HG03432 (cell line): ENCODE measurements around the gene MTIF2.
"Not testable (repeated sequence)": the region's sequence is repeated elsewhere in the genome, so short reads cannot be mapped to it uniquely, and the experiment has no call there.

Source experiments
- ATAC-seq: cut with Tn5 transposase; IDR thresholded peaks from one replicate; pipeline ENCODE4 v1.9.1; 2021; ENCODE audit warnings: mild to moderate bottlenecking, moderate library complexity; ENCODE audit not compliant: unreplicated experiment

MTIF2 gene, protein sequence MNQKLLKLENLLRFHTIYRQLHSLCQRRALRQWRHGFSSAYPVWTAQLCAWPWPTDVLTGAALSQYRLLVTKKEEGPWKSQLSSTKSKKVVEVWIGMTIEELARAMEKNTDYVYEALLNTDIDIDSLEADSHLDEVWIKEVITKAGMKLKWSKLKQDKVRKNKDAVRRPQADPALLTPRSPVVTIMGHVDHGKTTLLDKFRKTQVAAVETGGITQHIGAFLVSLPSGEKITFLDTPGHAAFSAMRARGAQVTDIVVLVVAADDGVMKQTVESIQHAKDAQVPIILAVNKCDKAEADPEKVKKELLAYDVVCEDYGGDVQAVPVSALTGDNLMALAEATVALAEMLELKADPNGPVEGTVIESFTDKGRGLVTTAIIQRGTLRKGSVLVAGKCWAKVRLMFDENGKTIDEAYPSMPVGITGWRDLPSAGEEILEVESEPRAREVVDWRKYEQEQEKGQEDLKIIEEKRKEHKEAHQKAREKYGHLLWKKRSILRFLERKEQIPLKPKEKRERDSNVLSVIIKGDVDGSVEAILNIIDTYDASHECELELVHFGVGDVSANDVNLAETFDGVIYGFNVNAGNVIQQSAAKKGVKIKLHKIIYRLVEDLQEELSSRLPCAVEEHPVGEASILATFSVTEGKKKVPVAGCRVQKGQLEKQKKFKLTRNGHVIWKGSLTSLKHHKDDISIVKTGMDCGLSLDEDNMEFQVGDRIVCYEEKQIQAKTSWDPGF

DNA sequence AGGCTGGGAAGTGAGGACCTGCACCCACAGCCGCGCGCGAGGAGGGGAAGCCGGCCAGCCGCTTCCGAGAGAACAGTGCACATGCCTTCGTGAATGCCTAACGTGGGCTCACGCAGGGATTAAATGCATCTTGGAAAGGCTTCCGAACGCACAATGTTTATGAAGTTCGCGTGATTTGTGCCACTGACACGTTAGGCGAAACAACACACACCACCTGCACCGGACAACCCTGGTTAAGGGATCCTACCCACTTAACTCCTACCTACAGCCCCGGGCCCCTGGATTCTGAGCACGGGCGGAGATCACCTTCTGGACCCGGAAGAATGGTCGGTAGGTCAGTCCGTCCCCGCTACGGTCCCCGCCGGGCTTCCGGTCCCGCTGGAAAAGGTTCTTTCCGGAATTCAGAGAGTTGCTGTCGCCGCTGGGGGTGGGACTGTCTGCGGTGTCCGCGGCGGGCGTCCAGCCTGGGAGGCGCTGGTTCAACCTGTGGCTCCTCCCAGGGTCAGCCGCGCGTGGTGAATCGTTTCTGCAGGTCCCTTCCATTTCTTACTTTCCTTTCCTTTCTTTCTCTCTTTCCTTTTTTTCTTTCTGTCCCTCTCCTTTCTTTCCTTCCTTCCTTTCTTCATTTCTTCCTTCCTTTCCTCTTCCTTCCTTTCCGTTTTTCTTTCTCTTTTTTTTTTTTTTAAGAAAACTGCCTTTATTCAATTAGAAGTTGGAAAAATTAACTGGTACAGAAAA lies at the start of gene MTIF2:
Gene MTIF2, minus strand, starts transcription at position 325 of the 738 bp plus-strand sequence. CDS start 5,373 bp downstream, outside the sequence.
- peak; percentile 99 for ATAC-seq

DNA sequence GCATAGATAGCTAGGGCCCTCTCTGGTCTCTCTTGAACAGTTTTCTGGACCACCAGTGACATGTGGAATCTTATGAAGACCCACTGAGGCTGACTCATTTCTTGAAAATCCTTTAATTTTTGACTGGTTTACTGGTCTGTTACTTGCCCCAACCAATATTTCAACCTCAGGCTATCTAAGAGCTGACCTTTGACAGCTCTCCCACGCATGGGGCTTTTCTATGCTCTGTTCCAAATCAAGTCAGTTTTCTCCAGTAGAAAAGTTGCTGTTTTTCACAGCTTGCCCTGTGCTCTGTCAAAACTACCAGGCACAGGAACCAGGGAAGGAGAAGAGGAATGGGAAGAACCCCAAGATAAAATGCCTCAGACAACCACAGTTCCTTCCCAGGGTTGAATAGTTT lies 46.0 kb upstream of the MTIF2 start:
- ATAC-seq = no peak

DNA sequence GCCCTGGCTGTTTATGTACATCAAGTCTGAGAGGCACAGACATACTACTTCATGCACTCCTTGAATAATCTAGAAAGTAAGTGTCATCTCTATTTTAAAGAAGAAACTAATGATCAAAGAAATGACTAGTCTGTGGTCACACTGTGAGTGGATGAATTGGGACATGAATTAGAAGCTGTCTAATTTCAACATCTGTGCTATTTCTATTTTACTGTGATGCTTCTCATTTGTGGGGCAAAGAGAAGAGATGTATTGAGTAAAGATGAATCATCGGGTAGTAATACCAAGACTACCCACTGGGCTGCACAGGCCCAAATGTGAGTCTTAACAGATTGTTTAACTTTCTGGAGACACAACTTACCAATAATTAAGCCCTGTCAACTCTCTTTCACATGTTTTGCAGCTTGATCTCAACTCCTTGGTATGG lies 42.4 kb upstream of the MTIF2 start:
- ATAC-seq = peak; percentile 96

DNA sequence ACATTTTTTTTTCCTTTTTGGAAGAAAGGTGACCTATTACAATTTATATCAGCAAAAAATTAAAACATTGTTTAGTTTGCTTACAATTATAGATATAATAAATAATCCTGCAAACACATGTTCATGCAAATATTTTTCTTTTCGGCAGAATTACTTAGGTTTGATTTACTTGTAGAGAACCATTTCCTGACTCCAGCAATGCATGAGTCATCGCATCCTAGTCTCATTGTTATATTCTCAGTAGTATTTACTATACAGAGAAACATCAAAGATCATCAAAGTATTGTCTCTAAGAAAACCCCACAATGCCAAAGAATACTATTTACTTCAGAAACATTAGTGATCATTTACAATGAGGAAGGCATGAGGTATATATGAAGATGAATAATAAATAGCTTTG lies 40.4 kb upstream of the MTIF2 start:
- no peak for ATAC-seq

DNA sequence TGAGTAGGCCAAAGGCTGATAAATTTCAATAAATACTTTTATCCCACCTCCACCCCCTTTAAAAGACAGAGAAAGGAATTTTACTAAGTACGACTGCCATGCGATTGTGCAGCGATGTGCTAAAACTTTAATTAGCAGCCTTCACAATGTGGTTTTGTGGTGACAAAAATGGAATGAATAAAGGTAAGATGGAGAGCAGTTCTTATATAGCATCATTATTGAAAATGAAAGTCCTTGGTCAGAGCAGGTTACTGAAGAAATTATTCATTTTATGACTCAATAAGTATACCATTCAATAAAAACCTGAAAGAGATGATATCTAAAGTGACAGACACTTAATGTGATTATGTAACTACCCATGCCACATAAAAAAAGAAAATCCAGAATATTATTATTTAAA lies 33.2 kb upstream of the MTIF2 start:
- ATAC-seq = peak; percentile 90

DNA sequence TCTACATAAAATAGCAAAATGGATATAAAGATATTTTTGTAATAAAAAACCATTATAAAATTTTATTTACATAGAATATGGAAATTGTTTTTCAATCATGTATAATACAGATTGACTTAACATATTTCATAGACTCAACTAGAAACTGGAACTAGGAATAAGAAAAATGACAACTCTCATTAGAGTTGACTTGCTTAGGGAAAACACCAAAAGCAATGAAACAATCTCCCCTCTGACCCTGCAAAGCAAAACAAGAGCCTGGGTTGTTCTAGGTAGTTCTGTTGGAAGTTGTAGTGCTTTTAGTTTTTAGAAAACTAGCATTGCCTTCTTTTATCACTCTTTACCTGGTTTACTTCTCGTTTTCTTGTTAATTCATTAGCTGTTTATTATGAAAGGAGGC lies 32.2 kb upstream of the MTIF2 start:
- peak; percentile 62 for ATAC-seq

DNA sequence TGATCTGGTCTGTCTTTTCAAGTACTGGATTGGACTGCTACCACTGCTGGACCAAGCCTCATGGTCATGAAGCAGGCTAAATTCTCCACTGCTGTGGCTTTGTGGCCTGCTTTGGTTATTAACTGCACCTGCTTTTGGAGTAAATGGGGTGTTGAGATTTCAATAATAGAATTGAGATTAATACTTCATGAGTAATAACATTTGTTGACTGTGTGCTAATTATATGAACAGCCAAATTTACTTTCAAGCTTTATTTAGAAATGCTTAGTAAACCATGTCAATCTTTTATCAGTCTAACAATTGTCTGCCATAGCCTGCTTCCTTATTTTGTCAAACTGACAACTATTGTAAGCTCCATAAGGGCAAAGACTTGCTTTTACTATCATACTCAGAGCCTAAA lies 27.4 kb upstream of the MTIF2 start:
- peak; percentile 66 for ATAC-seq

DNA sequence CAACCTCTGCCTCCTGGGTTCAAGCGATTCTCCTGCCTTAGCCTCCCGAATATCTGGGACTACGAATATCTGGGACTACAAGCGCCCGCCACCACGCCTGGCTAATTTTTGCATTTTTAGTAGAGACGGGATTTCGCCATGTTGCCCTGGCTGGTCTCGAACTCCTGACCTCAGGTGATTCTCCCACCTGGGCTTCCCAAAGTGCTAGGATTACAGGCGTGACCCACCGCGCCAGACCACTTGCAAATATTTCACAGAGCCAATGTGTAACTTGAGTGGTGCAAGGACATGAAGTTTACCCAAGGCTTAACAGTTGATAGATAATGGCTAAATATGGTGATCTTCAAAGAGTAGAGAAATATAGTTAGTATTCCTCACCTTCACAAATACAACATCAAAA lies 14.1 kb upstream of the MTIF2 start:
- no peak for ATAC-seq

DNA sequence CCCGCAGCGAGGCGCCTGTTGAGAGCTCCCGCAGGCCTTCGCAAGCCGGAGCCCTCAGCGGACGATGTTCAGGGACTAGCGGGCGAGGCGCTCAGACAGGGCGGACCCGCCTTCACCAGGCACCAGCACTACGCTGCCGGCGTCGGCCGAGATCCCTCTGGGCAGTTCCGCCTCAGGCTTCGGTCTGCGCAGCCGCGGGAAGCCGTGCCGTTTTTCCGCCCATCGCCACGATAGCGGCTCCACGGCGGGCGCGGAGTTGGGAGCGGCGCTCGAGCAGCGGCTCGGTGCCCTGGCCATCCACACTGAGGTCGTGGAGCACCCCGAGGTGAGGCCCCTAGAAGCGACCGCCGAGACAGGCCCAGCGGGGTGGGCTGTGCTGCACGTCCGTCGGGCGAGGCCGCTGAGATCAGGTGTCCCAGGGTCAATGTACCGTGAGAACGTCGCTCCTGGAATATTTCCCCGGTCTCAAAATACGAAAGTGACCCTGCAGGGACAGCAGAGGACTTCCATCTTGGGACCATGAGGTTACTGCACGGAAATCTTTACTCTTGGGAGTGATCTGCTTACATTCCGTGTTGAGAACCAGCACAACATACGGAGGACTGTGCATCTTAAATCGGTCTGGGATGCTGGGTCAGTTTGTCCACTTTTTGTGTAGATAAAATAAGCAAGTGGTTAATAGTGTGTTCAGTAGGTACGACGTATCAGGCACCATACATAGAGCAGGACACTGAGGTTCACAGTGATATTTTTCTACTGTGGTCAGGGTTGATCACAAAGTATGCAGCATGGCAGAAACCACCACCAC lies 13.3 kb upstream of the MTIF2 start:
- peak; percentile 99 for ATAC-seq

DNA sequence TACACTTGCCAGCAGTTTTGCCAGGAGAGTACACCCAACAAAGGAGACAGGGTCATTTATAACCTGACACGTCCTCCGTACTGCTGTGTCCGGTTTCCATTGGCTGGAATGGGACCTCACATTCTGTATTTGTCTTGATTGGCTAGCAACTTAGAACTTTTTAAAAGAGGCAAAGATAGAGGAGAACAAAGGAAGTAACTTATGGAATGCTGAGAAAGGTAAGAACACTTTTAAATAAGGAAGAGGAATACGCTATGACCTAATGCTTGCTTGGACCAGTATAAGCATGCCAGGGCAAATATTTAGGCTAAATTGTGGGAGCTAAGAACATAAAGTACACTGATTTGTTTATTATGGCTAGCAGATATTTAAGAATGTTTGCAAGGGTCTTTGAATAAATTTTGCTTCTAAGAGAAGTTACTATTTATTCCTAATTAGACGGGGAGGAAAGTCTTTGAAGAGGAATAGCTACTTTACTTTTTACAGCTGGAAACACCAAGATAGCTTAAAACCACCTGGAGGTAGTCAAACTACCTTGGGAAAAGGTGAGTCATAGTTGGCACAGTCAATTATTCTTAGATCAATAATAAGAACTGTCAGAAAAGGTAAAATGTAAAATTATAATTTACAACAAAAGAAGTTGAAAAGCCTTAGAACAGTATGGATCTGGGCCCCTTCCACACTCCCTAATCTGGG lies 12.0 kb upstream of the MTIF2 start:
- not testable (repeated sequence) for ATAC-seq

DNA sequence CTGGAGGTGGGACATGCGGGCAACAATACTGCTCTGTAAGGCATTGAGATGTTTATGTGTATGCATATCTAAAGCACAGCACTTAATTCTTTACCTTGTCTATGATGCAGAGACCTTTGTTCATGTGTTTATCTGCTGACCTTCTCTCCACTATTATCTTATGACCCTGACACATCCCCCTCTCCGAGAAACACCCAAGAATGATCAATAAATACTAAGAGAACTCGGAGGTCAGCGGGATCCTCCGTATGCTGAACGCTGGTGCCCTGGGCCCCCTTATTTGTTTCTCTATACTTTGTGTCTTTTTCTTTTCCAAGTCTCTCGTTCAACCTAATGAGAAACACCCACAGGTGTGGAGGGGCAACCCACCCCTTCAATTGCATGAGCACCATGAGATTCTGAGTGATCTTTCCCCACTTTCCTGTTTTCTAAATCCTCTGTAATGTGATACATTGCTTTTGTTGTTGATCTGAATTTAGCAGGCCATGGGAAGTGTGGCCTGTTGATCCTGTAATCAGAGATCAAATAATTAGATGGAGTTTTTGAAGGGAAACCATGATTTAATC lies 10.9 kb upstream of the MTIF2 start:
- ATAC-seq = not testable (repeated sequence)

DNA sequence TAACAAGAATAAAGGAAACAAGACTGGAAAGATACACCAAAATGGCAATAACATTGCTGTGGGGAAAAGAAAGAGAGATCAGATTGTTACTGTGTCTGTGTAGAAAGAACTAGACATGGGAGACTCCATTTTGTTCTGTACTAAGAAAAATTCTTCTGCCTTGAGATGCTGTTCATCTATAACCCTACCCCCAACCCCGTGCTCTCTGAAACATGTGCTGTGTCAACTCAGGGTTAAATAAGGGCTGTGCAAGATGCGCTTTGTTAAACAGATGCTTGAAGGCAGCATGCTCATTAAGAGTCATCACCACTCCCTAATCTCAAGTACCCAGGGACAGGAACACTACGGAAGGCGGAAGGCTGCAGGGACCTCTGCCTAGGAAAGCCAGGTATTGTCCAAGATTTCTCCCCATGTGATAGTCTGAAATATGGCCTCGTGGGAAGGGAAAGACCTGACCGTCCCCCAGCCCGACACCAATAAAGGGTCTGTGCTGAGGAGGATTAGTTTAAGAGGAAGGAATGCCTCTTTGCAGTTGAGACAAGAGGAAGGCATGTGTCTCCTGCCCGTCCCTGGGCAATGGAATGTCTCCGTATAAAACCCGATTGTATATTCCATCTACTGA lies 10.3 kb upstream of the MTIF2 start:
- ATAC-seq = not testable (repeated sequence)

DNA sequence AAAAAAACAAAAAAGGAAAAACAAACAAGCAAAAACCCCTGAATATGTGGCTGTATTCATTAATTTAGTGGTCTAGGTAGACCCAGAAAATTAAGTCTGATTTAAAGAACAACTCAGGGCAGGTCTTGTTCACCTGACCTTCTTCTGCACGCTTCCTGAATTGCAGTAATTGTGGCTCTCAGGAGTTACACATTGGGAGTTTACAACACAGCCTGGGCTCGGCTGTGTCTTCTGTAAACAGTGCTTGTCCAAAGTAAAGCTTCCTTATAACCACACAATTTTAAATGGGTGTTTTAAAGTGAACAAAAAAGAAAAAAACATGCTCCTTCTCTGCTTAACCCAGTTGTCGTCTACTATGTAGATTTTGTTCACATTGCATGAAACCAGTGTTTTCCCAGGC lies 8.3 kb upstream of the MTIF2 start:
- no peak for ATAC-seq

DNA sequence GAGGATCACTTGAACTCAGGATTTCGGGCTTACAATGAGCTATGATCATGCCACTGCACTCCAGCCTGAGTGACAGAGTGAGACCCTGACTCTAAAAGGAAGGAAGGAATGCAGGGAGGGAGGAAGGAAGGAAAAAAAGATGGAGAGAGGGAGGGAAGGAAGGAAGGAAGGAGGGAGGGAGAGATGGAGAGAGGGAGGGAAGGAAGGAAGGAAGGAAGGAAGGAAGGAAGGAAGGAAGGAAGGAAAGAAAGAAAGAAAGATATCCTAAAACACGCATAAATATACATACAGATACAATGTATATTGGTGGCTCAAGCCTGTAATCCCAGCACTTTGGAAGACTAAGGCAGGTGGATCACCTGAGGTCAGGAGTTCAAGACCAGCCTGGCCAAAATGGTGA lies 5.3 kb upstream of the MTIF2 start:
- ATAC-seq = not testable (repeated sequence)

DNA sequence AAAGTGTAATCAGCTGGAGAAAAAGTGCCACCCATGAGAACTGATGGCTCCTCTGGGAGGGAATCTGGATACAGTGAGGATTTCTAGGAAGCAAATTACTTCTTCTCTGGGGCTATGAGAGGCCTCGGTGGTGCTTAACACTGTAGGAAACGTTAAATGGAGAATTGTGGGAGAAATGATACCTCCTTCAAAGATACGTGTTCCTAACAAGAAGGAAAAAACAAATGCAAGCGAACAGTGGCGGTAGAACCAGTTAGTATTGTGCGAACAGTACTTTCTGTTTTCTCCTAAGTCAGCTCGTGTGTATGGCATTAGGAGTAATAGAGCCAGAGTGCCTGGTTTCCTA lies 587 bp upstream of the MTIF2 start:
- no peak for ATAC-seq

DNA sequence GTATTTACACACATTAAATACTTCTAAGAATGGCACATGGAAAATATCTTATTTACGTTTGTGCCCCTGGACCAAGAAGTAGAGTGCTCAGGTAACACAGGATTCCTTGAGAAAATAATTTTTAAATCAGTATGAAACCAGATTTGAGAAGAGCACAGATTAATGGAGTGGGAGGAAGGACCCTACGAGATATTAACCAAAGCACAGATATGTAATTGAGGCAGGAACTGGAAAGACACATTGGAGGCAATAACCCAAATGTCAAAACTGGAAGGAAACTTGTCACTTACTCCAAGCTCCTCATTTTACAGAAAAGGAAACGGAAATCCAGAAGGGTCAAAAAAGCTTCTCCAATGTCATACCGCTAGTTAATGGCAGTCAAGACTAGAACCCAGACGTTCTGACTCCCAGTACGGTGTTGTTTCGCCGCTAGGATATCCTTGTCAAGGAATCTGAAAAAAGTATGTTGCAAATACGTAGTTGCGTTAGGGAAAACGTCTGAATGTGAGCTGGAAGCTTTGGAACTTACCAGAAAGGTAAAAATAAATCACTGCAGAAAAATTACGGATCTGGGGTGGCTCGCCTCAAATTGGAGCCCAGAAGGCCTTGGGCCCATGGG lies 634 bp downstream of the MTIF2 start:
- no peak for ATAC-seq

DNA sequence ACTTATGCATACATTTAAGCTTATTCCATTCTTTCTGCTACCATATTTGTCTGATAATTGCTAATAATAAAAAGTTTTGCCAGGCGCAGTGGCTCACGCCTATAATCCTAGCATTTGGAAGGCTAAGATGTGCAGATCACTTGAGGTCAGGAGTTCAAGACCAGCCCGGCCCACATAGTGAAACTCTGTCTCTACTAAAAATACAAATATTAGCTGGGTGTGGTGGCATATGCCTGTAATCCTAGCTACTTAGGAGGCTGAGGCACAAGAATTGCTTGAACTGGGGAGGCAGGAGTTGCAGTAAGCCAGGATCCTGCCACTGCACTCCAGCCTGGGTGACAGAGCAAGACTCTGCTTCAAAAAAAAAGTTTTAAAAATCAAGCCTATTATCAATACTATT lies 9.4 kb downstream of the MTIF2 start:
- not testable (repeated sequence) for ATAC-seq

DNA sequence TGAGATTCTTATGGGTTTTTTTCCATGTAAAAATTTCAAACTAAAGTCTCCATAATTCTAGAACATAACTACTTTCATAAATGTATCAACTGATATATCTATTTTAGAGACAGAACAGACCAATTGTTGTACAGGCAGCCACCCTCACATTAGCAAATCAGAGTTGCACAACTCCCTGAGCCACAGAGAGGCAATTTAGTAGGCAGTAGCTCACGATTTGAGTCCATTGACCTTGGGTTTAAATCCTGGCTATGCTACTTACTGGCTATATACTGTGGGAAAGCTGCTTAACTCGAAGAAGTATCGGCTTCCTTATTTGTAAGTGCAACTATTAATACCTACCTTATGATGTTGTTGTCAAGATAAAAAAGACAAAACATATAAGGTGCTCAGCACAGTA lies 16.2 kb downstream of the MTIF2 start:
- no peak for ATAC-seq

DNA sequence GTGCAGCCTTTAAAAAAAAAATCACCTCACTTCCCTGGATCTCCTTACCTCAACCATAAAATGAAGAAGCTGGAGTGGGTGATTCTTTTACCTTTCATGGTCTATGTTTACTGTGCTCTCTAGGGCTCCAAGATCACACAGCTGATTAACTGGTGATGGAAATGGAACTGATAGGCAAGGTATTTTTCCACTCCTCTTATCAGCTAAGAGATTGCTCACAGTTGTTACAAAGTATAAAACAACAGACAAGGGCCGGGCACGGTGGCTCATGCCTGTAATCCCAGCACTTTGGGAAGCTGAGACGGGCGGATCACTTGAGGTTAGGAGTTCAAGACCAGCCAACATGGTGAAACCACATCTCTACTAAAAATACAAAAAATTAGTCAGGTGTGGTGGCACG lies 22.0 kb downstream of the MTIF2 start:
- no peak for ATAC-seq
